Islet of Langerhans (tissue), 1 donor: ENCODE results near the gene FGD1.

Source experiments
- FAIRE-seq: peaks from one replicate; lab custom pipeline; 2011; peaks lifted over from hg19 to GRCh38; lab: Jason Lieb, UNC

Gene FGD1

DNA sequence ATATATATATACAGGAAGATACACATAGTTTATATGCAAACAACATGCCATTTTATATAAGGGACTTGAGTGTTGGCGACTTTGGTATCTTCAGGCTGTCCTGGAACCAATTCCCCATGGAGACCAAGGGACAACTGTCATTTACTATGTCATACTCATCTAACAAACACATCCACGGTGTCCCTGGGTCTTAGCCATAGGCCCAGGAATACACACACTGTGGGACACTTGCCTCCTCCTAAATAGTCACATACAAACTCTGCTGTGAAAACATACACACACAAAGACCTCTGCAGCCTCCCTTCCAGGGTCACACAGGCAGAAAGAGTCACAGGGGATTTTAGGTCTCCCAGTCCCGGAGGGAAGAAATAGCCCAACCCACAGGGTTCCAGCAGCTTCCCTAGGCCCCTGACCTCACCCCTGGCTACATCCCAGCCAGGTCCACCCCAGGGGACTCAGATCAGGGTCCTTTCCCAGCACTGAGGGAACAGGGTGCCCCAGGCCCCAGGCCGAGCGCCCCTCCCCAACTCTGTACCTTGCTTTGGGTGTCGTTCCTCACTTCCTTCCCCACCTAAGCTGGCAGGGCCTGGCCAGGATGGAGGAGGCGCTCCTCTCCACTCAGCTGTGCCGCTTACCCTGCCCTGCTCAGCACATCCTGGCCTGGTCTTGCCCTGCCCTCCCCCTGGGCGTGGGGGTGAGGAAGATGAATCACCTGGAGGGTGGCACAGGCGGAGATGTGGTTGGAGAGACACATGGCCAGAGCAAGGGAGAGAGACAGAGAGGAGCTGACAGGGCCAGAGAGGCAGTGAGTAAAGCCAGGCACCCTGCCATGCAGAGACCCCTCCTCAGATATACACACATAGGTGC lies 21.8 kb downstream of the FGD1 start:
- FAIRE-seq, result no peak

DNA sequence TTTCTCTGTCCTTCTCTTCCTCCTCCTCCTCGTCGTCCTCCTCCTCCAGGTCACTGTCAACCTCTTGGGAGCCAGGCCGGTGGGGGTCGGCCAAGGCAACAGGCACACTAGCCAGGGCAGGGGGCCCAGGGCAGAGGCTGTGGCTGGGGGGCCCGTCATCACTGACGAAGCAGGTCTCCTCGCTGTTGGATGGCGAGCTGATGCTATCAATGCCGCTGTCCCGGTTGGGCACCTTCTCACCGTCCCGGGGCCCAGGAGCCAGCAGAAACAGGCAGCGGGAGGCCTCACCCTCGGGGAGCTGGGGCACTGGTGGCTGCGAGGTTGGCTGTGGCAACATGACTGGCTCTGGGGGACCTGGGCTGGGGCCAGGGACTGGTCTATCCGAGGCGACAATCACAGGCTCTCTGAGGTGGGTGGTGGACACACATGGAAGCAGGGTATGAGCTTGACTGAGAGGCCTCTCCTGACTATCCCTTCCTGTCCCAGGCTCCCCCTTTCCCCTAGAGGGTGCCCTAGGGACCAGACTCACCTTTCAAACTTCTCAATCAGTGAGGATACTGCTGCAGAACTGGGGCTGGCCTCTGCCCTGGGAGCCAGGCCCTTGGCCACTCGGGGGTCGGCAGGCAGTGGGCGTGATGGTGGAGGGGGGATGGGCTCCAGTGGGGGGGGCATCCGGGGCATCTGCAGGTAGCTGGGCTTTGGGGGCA lies 25.8 kb downstream of the FGD1 start:
- FAIRE-seq, result no peak

- FAIRE-seq, result no peak
Measured at GRCh38 chrX:54452920-54453319, 43.1 kb downstream of the FGD1 start.

DNA sequence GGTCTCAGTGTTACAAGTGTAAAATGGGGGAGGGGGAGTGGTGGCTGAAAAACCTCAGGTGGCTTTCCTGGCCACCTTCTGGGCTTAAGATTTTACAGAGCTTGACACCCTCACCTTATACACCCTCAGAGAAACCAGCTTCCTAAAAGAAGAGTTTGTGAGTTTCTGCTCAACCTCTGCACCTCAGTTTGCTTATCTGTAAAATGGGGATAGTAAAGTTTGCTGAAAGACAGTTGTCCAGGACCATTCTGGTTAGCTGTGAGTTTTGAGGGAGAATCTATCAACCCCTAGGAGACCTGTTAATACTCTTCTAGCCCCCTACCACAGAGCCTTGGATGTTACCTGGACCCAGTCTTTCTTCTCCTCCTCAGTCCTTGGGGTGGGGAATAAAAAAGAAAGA lies 46.1 kb downstream of the FGD1 start:
- FAIRE-seq, result no peak

DNA sequence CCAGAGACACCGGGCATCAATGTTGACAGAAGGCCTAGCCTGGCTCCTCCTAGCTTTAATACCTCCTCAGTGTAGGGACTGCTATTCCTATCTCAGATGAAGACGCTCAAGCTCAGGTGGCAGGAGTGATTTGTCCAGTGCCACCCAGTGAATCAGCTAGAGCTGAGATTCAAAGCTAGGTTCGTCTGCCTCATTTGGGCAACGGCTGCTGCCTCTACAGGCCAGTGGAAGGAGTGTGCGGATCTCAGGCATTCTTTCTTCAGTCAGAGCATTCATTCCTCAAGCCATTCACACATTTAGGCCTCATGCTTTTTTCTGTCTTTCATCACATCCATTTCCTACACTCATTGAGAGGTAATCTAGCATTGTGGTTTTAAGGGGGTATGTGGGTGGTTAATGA lies 48.6 kb downstream of the FGD1 start:
- FAIRE-seq, result no peak

DNA sequence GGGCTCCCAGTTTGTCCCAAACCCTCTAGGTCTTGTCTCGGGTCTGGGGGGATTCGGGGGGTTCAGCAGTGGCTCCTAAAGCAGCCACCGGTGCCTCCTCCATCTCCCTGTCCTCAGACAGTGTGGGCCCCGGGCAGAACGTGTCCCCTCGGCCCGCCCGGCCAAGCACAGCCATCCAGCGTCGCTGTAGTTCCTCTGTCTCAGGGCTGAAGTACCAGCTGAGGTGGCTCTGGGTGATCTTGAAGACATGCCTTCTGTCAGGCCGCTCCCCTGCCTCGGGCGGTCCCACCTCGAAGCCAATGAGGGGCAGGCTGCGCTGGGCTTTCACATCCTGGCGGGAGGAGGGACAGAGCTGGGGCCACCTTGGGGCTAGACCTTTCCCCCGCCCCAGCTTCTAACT lies 50.0 kb downstream of the FGD1 start:
- no peak for FAIRE-seq

DNA sequence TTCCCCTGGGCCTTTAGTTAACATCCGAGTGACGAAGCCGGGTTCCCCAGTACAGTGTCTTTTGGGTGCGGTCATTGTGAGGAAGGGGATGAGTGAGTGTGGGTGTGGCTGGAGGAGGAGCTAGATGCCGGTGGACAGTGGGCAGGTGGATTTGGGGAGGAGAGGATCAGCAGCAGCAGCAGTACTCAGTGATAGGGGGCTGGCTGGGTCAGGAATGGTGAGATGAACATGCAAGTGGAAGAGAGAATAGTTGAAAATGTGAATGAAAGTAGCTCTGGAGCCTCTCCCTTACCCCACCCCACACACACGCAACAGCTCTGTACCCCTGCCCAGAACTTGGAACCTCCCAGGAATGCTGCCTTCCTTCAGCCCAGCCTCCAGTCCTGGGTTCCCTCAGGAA lies 51.3 kb downstream of the FGD1 start:
- FAIRE-seq, result no peak

DNA sequence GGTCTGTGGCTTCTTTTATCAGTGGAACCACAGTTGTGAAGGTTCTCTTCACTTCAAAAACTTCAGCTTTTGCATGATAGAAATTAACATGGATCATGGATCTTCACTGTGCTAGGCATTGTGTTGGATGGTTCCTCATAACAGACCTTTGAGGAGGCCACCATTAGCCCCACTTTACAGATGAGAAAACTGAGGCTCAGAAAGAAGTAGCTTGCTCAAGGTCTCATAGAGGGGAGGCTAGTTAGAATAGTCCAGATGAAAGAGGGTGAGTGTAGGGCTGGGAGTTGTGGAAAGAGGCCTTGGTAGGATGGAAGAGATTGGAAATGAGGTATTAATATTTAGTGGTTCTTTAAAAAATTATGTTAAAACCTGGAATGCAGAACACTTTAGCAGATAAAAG lies 53.2 kb downstream of the FGD1 start:
- FAIRE-seq, result no peak

DNA sequence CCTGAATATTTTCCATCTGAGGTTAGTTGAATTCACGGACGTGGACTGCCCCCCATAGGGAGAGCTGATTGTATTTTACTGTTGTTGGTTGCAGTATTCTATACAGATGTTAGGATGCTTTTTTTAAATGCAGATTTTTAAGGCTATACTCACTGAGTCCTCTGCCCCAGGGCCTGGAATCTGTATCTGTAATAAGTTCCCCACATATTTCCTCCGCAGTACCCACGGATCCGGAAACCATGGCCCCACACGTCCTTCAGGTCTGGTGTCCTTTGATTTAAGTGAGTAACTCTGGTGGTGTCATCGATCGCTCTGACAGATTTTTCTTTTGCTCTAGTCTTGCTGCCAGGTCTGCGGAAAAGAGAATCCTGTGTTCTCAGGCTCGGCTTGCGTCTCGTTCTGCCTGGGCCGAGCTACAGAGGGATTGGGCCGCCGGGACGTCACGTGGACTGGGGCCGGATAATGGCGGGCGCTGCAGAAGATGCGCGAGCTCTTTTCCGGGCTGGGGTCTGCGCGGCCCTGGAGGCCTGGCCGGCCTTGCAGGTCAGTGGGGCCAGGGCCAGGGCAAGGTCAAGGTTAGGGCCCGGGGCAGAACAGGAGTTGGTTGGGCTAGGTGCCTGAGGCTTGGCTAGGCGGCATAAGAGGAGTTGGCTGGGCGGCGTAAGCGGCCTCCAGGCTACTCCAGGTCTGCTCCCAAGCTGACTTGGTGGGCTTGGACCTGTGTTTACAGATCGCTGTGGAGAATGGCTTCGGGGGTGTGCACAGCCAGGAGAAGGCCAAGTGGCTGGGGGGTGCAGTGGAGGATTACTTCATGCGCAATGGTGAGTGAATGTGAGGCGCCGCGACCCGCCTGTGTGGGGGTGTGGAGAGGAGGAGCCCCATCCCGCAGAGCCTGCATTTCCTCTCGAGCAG lies 55.8 kb downstream of the FGD1 start, which contains the start of gene TSR2:
Gene TSR2, plus strand, starts transcription at position 445 of the 912 bp plus-strand sequence. Its CDS starts 18 bp downstream, at position 463.
- FAIRE-seq, result peak; percentile 99

DNA sequence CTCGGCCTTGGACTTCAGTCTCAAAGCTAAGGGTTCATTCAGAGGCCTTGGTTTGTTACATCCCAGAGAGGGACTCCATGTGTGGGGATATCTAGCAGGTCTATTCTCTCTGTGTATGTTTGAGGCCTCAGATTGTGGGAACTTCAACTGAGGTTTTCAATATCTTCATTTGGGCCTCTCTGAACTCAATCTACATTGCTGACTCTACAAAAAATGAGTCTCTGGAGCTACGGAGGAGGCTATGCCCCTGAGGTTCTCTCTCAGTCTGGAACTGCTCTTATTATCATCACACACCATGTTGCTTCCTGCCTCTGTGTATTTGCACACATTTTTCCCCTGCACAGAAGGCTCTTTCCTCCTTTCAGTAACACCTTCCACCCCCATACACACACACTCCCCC lies 60.9 kb downstream of the FGD1 start:
- no peak for FAIRE-seq

DNA sequence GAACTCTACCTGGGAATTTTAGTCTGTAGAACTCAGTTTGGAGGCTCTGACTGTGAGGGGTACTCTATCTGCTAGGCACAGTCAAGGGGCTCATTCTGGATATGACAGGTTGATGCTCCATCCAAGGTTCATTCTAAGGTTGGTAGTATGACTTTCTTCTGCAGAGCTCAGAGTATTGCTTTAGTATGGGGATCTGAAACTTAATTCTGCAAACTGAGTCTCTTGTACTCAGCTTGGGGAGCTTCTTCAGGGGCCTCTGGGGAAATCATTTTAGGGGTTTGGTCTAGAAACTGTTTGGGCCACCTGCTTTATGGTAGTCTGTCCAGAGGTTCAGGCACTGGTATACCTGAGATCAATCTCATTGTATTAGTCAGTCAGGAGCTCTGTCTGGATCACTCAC lies 65.5 kb downstream of the FGD1 start:
- no peak for FAIRE-seq

- FAIRE-seq, result peak; percentile 90
Measured at GRCh38 chrX:54427837-54428424, 68.1 kb downstream of the FGD1 start.

GRCh38 chrX:54423161-54423888 lies 72.7 kb downstream of the FGD1 start:
- FAIRE-seq, result no peak

DNA sequence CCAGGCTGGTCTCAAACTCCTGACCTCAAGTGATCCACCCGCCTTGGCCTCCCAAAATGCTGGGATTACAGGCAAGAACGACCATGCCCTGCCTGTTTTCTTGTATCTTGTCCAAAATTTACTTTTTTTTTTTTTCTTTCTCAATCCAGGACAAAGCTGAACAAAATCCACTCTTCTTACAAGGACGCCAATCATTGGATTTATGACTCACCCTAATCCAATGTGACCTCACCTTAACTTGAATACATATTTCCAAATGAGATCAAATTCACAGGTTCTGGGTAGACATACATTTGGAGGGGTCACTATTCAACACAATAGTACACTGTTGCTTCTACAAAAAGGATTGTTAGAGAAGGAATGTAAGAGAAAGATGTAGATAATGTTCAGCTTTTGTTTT lies 73.9 kb downstream of the FGD1 start:
- no peak for FAIRE-seq

- peak; percentile 85 for FAIRE-seq
Measured at GRCh38 chrX:54419559-54420302, 76.3 kb downstream of the FGD1 start.

GRCh38 chrX:54416965-54417364 lies 79.1 kb downstream of the FGD1 start:
- FAIRE-seq, result no peak

DNA sequence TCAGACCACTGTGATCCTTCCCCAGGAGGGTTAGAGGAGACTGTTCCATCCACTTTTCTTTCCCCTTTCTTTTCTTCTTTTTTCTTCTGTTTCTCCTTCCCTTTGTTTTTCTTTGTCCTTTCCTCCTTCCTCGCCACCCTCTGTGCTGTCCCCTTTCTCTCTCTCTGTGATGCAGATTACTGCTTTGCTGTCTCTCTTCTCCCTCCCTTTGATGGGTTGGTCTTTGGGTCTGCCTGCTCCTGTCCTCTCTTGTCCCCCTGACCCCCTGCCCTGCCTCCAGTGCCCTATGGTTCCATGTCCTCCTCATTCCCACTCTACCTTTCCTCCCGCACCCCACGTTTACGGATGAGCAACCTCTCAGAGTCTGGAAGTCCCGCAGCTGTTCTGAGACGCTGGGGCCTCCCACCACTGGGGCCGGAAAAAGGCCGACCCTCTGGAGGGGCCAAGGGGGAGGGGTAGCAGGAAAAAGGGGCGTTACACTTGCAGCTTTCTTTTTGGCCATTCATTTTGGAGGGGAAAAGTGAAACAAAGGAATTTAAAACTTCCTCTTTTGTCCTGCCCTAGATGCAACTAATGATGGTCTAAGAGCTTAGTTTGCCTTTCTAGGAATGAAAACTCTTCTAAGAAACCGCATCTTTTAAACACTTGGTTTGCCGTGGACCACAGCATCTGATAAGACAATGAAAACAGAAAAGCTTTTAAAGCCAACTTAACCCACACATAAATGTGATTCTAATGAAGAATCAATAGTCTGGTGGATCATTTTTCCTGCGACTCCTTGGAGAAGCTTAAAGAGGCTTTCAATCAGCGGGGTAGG lies 80.3 kb downstream of the FGD1 start:
- no peak for FAIRE-seq

GRCh38 chrX:54413753-54414152 lies 82.3 kb downstream of the FGD1 start:
- FAIRE-seq, result no peak

DNA sequence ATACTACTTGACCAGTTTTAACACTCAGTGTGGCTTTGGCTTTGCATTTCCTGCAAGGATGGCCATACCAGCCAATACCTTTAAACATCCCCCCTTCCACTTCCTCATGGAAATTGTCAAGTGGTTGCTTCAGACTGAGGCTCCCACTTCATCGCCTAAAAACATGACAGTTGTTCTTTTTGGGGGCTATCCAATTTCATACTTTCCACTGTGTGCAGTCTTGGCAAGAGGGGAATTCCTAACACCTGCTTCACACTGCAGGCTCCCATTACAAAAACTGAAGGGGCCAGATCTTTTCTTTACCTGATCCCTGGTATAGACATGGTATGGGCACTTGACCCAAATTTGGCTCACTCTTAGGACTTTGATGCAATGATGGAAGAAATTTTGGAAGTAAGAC lies 84.3 kb downstream of the FGD1 start:
- no peak for FAIRE-seq

DNA sequence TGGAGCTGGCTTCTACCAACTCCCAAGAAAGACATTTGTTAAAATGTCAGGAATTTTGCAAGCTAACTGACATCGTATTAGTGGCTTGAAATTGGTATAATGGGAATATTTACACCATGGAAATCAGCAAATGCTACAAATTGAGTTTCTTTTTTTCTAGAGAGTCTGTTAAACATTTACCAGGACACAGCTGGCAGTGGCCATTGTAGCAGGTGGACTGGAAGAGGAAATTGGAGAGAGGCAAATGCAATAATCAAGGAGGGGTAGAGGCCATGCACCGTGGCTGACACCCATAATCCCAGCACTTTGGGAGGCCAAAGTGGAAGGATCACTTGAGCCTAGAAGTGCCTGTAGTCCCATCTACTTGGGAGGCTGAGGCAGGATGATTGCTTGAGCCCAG lies 88.8 kb downstream of the FGD1 start:
- FAIRE-seq, result no peak
